ENCODE measurements around the gene FAM117A.
A peak's percentile ranks its signal among the peaks of the same experiment; 100 is the strongest.
"Not testable (repeated sequence)": the region's sequence is repeated elsewhere in the genome, so short reads cannot be mapped to it uniquely, and the experiment has no call there.

The FAM117A gene

GRCh38 chr17:49680314-49680713 is 83.6 kb downstream of the FAM117A start:
- no peak for DNase-seq (ENCODE audit: low read depth, low spot score)

GRCh38 chr17:49677933-49678847 is 85.7 kb downstream of the FAM117A start, which contains the start of gene SPOP:
Gene SPOP (minus strand): TSS chr17:49678097. CDS start chr17:49622810, 55,287 bp downstream.
- peak; percentile 93 for DNase-seq (ENCODE audit: low read depth, low spot score)

GRCh38 chr17:49677134-49677932 is 86.6 kb downstream of the FAM117A start:
- DNase-seq (ENCODE audit: low read depth, low spot score) = peak; percentile 68

GRCh38 chr17:49676276-49676868 is 87.6 kb downstream of the FAM117A start:
- DNase-seq (ENCODE audit: low read depth, low spot score) = no peak

GRCh38 chr17:49674507-49674906 is 89.4 kb downstream of the FAM117A start:
- DNase-seq (ENCODE audit: low read depth, low spot score) = no peak

- not testable (repeated sequence) for DNase-seq (ENCODE audit: low read depth, low spot score)
These were observed 90.3 kb downstream of the FAM117A start for GRCh38 chr17:49673679-49674078.

GRCh38 chr17:49670641-49671040 is 93.3 kb downstream of the FAM117A start:
- DNase-seq (ENCODE audit: low read depth, low spot score) = no peak

- no peak for DNase-seq (ENCODE audit: low read depth, low spot score)
These were observed 93.9 kb downstream of the FAM117A start for GRCh38 chr17:49670002-49670401.

- no peak for DNase-seq (ENCODE audit: low read depth, low spot score)
These were observed 96.1 kb downstream of the FAM117A start for GRCh38 chr17:49667854-49668253.

GRCh38 chr17:49664706-49665211 is 99.2 kb downstream of the FAM117A start:
- no peak for DNase-seq (ENCODE audit: low read depth, low spot score)

Data from iPS DF 19.7 (cell line).